HepG2 (cell line): ENCODE results near the gene MBOAT7. TPM values are rescaled to one million over a fixed set of nuclear protein-coding genes. Genes with fewer than 3 reads are reported as not detected.
A peak's percentile ranks its signal among the peaks of the same experiment; 100 is the strongest.

Experiments
- CREB1 ChIP-seq, 2 experiments: fragments of 450-650 bp in 1 of 2; IDR thresholded peaks; 2 replicates each; pipeline ENCODE4 v1.6.1; 2016 to 2017; ENCODE audit warnings: control low read depth in 1 of 2, mild to moderate bottlenecking in 1 of 2, missing compliant biosample characterization in 1 of 2, missing genetic modification characterization in 1 of 2
- CREM ChIP-seq, 2 experiments: sonication (generic) in 1 of 2; formaldehyde crosslinking in 1 of 2; IDR thresholded peaks; 2 replicates each; pipeline versions ENCODE4 v1.4.0 to v1.6.1; 2016 to 2020; ENCODE audit warnings: antibody characterized with exemption in 1 of 2, mild to moderate bottlenecking in 1 of 2, missing genetic modification reagents in 1 of 2
- FOXK1 ChIP-seq: sonication (generic); formaldehyde crosslinking; IDR thresholded peaks from 2 replicates; pipeline ENCODE4 v1.4.0; 2020; ENCODE audit warnings: low read depth, missing genetic modification reagents, borderline replicate concordance
- MIER2 ChIP-seq: IDR thresholded peaks from 2 replicates; pipeline ENCODE4 v1.6.1; 2016; ENCODE audit warnings: missing biosample characterization, missing genetic modification reagents
- PHF8 ChIP-seq: sonication (generic); formaldehyde crosslinking; IDR thresholded peaks from 2 replicates; pipeline ENCODE4 v1.5.0; 2020; ENCODE audit warnings: missing genetic modification reagents
- SAP130 ChIP-seq: IDR thresholded peaks from 2 replicates; pipeline ENCODE4 v1.6.1; 2016; ENCODE audit warnings: low read depth
- SP140L ChIP-seq: sonication (generic); formaldehyde crosslinking; IDR thresholded peaks from 2 replicates; pipeline ENCODE4 v1.4.0; 2020; ENCODE audit warnings: missing genetic modification reagents, borderline replicate concordance
- YEATS2 ChIP-seq: sonication (generic); formaldehyde crosslinking; IDR thresholded peaks from 2 replicates; pipeline ENCODE4 v1.4.0; 2020; ENCODE audit warnings: missing genetic modification reagents, borderline replicate concordance
- ZNF335 ChIP-seq: sonication (generic); formaldehyde crosslinking; IDR thresholded peaks from 2 replicates; pipeline ENCODE4 v1.4.0; 2020; ENCODE audit warnings: missing genetic modification reagents
- polyA plus RNA-seq, 8 experiments: library from polyadenylated mRNA; depleted of rRNA in 3 of 8; stranded (reverse) in 7 of 8; unstranded in 1 of 8; fragments of >200 nt; fragmentation: Illumina TruSeq in 4 of 8; extraction: Trizol in 4 of 8; gene quantifications; 2 replicates each; pipeline versions ENCODE4 v1.2.1 to v1.2.3, GENCODE V29; 2011 to 2016; ENCODE audit warnings: low read depth in 4 of 8, missing spikeins in 1 of 8, mixed read lengths in 1 of 8; ENCODE audit not compliant: insufficient read depth in 1 of 8
- total RNA-seq, 5 experiments: library from RNA; depleted of rRNA; stranded (reverse); fragments of >200 nt; fragmentation: Illumina TruSeq; extraction: Trizol; gene quantifications; 2 replicates each; pipeline ENCODE4 v1.2.3, GENCODE V29; 2016; ENCODE audit warnings: low read depth in 1 of 5
- TF ChIP-seq, protein P1 (sequence below): fragments of 450-650 bp; IDR thresholded peaks from 2 replicates; pipeline ENCODE4 v1.6.1; 2016
- TF ChIP-seq, protein P2 (sequence below): sonication (generic); formaldehyde crosslinking; IDR thresholded peaks from 2 replicates; pipeline ENCODE4 v1.5.0; 2020; ENCODE audit warnings: mild to moderate bottlenecking, missing genetic modification reagents, borderline replicate concordance
- TF ChIP-seq, protein P3 (sequence below): sonication (generic); formaldehyde crosslinking; IDR thresholded peaks from 2 replicates; pipeline ENCODE4 v1.4.0; 2020; ENCODE audit warnings: low read depth, missing genetic modification reagents
- TF ChIP-seq, protein P4 (sequence below): sonication (generic); formaldehyde crosslinking; IDR thresholded peaks from 2 replicates; pipeline ENCODE4 v1.9.0; 2022; ENCODE audit warnings: missing genetic modification reagents, mild to moderate bottlenecking, borderline replicate concordance
- TF ChIP-seq, protein P5 (sequence below): sonication (generic); formaldehyde crosslinking; IDR thresholded peaks from 2 replicates; pipeline ENCODE4 v1.4.0; 2020; ENCODE audit warnings: missing genetic modification reagents

Gene MBOAT7
- total and polyA plus RNA-seq, 2 of the 13 experiments (the other 11 are each of a cell fraction or from before 2014, with no cell fraction given), result 22.2 to 25.5 TPM

DNA sequence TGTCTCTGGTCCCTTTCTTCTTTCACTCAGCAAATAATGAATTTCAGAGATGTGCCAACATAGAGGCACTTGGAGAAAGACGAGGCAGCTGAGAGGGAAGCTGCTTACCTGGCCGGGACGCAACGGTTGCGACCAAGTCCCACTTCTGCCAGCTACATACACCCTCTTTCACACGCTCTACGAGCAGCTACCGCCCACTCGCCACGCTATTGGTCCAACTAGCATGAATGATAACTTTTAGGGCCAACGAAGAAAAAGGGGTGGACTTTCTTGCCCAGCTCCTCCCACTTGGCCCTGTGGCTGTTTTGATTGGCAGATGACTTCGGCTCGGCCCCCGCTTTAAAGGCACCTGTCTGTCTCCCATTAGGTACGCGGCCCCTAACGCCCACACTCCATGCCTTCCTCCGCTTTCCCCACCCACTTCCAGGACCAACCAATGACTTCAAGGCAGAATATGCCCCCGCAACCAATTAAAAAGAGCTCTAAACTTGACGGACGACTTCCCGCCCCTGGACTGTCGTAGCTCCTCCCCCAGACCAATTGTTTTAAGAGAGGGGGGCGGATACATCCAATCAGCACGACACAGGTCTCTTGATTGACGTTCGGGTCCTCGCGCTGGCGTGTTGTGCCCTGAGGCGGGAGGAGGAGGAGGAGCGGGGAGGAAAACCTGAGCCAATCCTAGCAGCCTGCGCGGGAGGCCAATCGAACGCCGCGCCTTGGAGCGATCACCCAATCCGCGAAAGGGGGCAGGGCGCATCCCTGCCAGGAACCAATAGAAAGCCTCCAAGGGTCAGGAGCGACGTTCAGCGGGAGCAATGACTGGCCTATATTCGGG is 52.3 kb downstream of the MBOAT7 start (continued):
- TF ChIP-seq FOXK1 (CRISPR knock-in tag) (0 out of 2 replicates have a peak, but pooled peaks have one; percentile 10), SP140L (CRISPR knock-in tag) (no peak), SAP130 (CRISPR knock-in tag) (peak; percentile 84), MIER2 (CRISPR knock-in tag) (0 out of 2 replicates have a peak, but pooled peaks have one; percentile 36), CREB1 (IDR thresholded peaks at IDR 0.05) (peak; percentile 77), CREB1 (CRISPR knock-in tag; IDR thresholded peaks at IDR 0.05) (peak; percentile 93), ZNF335 (0 out of 2 replicates have a peak, but pooled peaks have one; percentile 12), YEATS2 (CRISPR knock-in tag) (peak; percentile 57; the same call in 1 of the 2 replicates), PHF8 (CRISPR knock-in tag) (peak; percentile 58), CREM (IDR thresholded peaks at IDR 0.05) (peak; percentile 77), CREM (CRISPR knock-in tag; IDR thresholded peaks at IDR 0.05) (no peak)
- TF ChIP-seq, protein P1, sequence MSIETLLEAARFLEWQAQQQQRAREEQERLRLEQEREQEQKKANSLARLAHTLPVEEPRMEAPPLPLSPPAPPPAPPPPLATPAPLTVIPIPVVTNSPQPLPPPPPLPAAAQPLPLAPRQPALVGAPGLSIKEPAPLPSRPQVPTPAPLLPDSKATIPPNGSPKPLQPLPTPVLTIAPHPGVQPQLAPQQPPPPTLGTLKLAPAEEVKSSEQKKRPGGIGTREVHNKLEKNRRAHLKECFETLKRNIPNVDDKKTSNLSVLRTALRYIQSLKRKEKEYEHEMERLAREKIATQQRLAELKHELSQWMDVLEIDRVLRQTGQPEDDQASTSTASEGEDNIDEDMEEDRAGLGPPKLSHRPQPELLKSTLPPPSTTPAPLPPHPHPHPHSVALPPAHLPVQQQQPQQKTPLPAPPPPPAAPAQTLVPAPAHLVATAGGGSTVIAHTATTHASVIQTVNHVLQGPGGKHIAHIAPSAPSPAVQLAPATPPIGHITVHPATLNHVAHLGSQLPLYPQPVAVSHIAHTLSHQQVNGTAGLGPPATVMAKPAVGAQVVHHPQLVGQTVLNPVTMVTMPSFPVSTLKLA, result peak; percentile 67
- TF ChIP-seq, protein P2, sequence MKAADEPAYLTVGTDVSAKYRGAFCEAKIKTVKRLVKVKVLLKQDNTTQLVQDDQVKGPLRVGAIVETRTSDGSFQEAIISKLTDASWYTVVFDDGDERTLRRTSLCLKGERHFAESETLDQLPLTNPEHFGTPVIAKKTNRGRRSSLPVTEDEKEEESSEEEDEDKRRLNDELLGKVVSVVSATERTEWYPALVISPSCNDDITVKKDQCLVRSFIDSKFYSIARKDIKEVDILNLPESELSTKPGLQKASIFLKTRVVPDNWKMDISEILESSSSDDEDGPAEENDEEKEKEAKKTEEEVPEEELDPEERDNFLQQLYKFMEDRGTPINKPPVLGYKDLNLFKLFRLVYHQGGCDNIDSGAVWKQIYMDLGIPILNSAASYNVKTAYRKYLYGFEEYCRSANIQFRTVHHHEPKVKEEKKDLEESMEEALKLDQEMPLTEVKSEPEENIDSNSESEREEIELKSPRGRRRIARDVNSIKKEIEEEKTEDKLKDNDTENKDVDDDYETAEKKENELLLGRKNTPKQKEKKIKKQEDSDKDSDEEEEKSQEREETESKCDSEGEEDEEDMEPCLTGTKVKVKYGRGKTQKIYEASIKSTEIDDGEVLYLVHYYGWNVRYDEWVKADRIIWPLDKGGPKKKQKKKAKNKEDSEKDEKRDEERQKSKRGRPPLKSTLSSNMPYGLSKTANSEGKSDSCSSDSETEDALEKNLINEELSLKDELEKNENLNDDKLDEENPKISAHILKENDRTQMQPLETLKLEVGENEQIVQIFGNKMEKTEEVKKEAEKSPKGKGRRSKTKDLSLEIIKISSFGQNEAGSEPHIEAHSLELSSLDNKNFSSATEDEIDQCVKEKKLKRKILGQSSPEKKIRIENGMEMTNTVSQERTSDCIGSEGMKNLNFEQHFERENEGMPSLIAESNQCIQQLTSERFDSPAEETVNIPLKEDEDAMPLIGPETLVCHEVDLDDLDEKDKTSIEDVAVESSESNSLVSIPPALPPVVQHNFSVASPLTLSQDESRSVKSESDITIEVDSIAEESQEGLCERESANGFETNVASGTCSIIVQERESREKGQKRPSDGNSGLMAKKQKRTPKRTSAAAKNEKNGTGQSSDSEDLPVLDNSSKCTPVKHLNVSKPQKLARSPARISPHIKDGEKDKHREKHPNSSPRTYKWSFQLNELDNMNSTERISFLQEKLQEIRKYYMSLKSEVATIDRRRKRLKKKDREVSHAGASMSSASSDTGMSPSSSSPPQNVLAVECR (CRISPR knock-in tag), result peak; percentile 44; the same call in 1 of the 2 replicates
- TF ChIP-seq, protein P3, sequence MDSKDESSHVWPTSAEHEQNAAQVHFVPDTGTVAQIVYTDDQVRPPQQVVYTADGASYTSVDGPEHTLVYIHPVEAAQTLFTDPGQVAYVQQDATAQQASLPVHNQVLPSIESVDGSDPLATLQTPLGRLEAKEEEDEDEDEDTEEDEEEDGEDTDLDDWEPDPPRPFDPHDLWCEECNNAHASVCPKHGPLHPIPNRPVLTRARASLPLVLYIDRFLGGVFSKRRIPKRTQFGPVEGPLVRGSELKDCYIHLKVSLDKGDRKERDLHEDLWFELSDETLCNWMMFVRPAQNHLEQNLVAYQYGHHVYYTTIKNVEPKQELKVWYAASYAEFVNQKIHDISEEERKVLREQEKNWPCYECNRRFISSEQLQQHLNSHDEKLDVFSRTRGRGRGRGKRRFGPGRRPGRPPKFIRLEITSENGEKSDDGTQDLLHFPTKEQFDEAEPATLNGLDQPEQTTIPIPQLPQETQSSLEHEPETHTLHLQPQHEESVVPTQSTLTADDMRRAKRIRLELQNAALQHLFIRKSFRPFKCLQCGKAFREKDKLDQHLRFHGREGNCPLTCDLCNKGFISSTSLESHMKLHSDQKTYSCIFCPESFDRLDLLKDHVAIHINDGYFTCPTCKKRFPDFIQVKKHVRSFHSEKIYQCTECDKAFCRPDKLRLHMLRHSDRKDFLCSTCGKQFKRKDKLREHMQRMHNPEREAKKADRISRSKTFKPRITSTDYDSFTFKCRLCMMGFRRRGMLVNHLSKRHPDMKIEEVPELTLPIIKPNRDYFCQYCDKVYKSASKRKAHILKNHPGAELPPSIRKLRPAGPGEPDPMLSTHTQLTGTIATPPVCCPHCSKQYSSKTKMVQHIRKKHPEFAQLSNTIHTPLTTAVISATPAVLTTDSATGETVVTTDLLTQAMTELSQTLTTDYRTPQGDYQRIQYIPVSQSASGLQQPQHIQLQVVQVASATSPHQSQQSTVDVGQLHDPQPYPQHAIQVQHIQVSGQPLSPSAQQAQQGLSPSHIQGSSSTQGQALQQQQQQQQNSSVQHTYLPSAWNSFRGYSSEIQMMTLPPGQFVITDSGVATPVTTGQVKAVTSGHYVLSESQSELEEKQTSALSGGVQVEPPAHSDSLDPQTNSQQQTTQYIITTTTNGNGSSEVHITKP (CRISPR knock-in tag), result peak; percentile 16; the same call in 1 of the 2 replicates
- TF ChIP-seq, protein P4, sequence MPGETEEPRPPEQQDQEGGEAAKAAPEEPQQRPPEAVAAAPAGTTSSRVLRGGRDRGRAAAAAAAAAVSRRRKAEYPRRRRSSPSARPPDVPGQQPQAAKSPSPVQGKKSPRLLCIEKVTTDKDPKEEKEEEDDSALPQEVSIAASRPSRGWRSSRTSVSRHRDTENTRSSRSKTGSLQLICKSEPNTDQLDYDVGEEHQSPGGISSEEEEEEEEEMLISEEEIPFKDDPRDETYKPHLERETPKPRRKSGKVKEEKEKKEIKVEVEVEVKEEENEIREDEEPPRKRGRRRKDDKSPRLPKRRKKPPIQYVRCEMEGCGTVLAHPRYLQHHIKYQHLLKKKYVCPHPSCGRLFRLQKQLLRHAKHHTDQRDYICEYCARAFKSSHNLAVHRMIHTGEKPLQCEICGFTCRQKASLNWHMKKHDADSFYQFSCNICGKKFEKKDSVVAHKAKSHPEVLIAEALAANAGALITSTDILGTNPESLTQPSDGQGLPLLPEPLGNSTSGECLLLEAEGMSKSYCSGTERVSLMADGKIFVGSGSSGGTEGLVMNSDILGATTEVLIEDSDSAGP (CRISPR knock-in tag), result peak; percentile 50; the same call in 1 of the 2 replicates
- TF ChIP-seq, protein P5, sequence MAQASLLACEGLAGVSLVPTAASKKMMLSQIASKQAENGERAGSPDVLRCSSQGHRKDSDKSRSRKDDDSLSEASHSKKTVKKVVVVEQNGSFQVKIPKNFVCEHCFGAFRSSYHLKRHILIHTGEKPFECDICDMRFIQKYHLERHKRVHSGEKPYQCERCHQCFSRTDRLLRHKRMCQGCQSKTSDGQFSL (CRISPR knock-in tag), result no peak
